Stimulated activated CD8-positive, alpha-beta memory T cell treated with anti-CD3 and anti-CD28 coated beads, Interleukin-2, amount 100 ng/mL, for 1 hour (primary cell): ENCODE measurements around the gene LCOR.
A peak's percentile ranks its signal among the peaks of the same experiment; 100 is the strongest.
"Not testable (repeated sequence)": the region's sequence is repeated elsewhere in the genome, so short reads cannot be mapped to it uniquely, and the experiment has no call there.

ENCODE experiments used
- DNase-seq, 2 donors: peaks; one replicate each; pipeline ENCODE4 v3.0.0-alpha.2; 2020; ENCODE audit warnings: low read depth in 2 of 2

LCOR gene

GRCh38 chr10:96831867-96832720, at the start of gene LCOR:
Gene LCOR (plus strand): TSS chr10:96832298. CDS start chr10:96949058, 116,760 bp downstream.
- peak; percentile 57 to 69 for DNase-seq

DNA sequence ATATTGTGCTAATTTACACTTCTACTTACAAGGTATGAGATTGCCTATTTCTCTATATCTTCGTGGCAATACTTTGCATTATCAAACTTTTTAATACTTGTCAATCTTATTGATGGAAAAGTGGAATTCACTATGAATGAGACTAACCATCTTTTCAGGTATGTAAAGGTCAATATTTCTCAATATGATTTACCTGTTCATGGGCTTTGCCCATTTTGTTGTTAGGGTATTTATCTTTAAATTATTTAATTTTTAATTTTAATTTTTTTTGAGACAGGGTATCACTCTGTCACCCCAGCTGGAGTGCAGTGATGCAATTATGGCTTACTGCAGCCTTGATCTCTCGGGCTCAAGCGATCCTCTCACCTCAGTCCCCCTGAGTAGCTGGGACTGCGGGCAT, 47.8 kb upstream of the LCOR start:
- DNase-seq = no peak

DNA sequence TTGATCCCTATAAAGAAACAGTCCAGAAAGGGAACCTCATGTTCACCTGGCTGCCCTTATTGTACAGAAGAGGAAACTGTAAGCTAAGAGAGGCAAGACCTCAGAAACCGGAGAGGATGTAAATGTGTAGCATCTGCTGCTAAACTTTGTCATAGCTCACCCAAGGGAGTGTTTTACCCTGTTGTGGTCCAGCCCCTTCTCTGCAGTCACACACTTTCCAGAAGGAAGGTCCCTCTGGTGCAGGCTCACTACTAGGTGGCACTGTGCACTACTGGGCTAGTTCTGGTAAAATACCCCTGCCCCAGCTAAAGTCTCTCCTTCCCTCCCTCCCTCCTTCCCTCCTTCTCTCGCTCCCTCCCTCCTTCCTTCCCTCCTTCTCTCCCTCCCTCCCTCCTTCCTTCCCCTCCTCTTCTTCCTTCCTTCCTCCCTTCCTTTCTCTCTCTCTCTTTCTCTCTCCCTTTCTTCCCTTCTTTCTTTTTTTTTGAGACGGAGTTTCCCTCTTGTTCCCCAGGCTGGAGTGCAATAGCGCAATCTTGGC, 42.5 kb upstream of the LCOR start:
- no peak for DNase-seq

DNA sequence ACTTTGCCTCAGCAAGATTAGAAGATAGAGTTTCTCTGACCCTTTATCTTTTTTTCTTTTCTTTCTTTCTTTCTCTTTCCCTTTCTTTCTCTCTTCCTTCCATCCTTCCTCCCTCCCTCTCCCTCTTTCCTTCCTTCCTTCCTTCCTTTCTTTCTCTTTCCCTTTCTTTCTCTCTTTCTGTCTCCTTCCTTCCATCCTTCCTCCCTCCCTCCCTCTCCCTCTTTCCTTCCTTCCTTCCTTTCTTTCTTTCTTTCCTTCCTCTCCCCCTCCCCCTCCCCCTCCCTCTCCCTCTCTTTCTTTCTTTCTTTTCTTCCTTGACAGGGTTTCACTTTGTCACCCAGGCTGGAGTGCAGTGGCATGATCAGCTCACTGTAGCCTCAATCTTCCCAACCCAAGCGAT, 40.2 kb upstream of the LCOR start:
- DNase-seq = no peak

- no peak for DNase-seq
Observed at GRCh38 chr10:96794836-96795733, 37.0 kb upstream of the LCOR start.

DNA sequence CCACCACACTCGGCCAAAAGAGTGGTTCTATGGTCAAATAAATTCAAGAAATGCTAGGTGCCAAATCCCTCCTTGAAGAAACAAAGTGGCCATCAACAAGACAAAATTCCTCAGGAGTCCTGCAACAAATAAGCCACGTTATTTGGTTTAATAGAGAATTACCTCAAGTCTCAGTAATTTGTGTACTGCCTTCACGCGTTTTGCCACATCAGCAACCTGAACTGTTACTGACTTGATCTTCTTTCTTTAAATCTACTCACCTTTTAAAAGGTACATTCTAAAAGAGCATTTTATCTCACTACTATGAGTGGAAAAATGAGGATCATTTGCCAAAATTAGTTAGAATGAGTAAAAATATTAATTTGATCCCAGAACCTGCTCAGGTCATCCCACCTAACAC, 34.6 kb upstream of the LCOR start:
- no peak for DNase-seq

GRCh38 chr10:96803288-96803664, 28.8 kb upstream of the LCOR start:
- DNase-seq = no peak

- DNase-seq = no peak
Observed at GRCh38 chr10:96814264-96814663, 17.8 kb upstream of the LCOR start.

DNA sequence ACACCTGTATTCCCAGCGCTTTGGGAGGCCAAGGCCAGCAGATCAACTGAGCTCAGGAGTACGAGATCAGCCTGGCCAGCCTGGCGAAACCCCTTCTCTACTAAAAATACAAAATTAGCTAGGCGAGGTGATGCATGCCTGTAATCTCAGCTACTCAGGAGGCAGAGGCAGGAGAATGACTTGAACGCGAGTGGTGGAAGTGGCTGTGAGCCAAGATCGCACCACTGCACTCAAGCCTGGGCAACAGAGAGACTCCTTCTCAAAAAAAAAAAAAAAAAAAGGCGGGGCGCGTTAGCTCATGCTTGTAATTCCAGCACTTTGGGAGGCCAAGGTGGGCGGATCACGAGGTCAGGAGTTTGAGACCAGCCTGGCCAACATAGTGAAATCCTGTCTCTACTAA, 13.1 kb upstream of the LCOR start:
- DNase-seq = not testable (repeated sequence)

DNA sequence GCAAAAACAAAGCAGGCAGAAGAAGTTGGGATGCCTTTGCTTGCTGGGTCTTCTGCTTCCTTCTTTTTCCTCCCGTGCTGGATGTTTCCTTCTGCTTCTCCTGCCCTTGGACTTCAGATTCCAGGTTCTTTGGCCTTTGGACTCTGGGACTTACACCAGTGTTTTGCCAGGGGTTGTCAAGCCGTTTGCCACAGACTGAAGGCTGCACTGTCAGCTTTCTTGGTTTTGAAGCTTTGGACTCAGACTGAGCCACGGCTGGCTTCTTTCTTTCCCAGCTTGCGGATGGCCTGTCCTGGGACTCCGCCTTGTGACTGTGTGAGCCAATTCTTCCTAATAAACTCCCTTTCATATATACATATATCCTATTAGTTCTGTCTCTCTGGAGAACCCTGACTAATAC, 11.3 kb upstream of the LCOR start:
- DNase-seq = no peak

DNA sequence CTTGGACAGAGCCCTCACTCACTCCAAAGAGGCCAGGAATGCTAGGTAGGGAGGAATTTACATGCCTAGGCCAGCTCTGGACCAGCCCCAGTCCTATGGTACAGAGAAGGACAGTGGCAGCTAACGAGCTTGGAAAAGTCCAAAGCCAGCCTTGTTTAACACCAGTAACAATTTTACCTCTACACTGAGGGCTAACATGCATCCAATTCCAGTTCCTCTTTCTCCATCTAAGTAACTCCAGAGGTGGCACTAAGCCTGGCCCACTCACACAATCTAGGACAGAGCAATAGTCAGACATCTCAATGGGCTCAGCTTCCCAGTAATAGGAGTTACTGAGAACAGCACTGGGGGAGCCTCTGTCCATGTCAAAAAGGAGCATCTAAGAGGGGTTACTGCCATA, 5.7 kb upstream of the LCOR start:
- DNase-seq = no peak

GRCh38 chr10:96828609-96829008, 3.5 kb upstream of the LCOR start:
- DNase-seq = no peak

- DNase-seq = no peak
Observed at GRCh38 chr10:96829029-96829773, 2.9 kb upstream of the LCOR start.

GRCh38 chr10:96830511-96831199, 1.4 kb upstream of the LCOR start:
- DNase-seq = peak; percentile 59 to 63

DNA sequence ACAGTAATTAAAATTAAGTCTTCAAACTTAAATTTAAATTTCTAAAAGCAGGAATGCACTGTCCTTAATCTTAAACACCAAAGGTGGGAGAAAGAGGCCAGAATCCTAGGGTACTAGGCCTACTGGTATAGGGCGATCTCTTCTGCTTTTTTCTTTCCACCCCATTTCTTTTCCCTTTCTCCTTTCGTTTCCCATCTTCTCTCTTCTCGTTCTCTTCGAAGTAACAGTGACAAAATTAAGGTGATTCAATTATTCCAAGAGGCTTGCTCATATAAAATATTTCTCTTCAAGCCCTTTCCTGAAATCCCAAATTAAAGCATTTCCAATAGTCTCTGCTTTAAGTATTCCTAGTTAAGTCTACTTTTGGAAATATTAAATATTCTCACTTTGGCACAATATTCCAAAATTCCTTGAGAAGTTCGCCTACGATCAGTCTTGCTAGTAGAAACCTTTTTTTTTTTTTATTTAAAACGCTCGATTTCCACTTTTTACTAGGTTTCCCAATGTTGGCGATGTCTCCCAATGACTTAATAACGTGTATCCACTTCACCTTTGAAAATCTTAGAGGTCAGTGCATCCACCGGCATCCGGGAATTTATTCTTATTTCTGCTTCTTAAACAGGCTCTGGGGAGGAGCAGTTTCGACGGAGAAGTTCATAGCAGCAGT, 765 bp upstream of the LCOR start:
- DNase-seq = no peak

- peak; percentile 76 for DNase-seq
Observed at GRCh38 chr10:96832721-96833219, 672 bp downstream of the LCOR start.

DNA sequence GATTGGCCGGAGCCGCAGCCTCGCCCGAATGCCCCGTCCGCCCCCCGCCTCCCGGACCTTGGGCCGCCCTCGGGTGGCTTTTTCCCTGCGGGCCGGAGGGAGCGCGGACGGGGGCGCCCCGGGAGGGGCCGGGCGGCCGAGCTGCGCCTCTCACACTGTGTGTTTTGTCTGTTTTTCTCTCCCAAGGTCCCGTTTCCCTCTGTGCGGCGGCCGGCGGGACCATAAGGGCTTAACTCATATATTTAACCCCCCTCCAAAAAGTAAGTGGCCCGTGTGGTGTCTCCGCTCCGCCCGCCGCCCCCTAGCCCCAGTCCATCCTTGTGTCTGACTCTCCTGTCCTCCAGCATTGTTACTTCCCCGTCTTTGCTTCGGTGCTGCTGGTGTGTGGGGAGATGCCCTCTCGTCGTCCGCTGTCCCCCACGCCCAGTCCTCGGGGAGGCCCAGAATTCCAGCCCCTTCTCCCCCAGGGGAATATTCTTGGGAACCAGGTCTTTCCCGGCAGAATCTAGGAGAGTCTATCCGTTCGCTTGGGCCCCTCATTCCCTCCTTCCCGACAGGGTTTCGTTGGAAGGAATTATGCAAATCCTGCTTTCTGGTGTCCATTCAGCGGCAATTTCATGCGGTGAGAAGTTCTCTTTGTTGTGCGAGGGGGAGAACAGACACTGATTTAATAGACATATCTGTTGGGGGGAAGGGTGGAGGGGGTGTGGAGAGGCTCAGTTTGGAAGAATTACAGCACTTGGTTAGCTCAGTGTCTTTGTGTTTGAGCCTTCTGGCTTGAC, 1.3 kb downstream of the LCOR start:
- no peak for DNase-seq

GRCh38 chr10:96834120-96834519, 2.0 kb downstream of the LCOR start:
- DNase-seq = no peak

DNA sequence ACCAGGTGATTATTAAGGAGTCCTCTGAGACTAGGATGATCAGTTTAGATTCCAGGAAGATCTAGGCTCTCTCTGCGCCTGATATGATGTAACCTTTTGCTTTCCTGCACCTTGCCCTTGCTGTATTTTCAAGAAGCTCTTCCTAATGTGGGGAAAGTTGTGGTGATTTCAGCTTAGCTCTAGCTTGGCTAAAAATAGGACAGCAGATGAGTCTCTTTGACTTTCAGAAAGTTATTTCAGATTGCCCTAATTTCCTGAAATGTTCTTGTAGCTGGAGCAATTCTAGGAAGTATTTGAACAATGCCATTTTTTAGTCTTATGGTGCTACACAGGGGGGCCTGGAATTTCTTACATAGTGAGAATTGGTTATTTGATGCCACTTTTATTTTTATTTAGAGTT, 3.8 kb downstream of the LCOR start:
- no peak for DNase-seq

DNA sequence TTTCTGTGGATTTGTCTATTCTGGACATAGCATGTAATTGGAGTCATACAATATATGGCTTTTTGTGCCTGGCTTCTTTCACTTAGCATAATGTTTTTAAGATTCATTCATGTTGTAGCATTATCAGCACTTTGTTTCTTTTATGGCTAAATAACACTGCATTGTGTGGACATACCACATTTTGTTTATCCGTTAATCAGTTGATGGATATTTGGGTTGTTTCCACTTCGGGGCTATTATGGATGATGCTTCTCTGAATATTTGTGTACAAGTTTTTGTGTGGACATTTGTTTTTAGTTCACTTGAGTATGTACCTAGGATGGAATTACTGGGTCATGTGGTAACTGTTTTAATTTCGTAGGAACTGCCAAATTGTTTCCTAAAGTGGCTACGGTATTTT, 6.4 kb downstream of the LCOR start:
- DNase-seq = no peak
